Subcutaneous adipose tissue (tissue), 4 donors: ENCODE measurements around the gene CALU. TPM values are rescaled to one million over a fixed set of nuclear protein-coding genes. Genes with fewer than 3 reads are reported as not detected.

Source experiments
- total RNA-seq, 4 donors: library from RNA; depleted of rRNA; stranded (reverse); fragments of >200 nt; gene quantifications; one replicate each; pipeline ENCODE4 v1.1.0, GENCODE V29; 2016
- TF ChIP-seq, protein P1 (sequence below): fragments of 450-650 bp; IDR thresholded peaks from one replicate; pipeline ENCODE4 v1.5.1; 2016; ENCODE audit warnings: low read depth, mild to moderate bottlenecking, control low read depth, antibody characterized with exemption, moderate library complexity

The CALU gene
- total RNA-seq, 4 donors from 2014 or later: 73.7 to 200 (median 143) TPM

- TF ChIP-seq, protein P1, sequence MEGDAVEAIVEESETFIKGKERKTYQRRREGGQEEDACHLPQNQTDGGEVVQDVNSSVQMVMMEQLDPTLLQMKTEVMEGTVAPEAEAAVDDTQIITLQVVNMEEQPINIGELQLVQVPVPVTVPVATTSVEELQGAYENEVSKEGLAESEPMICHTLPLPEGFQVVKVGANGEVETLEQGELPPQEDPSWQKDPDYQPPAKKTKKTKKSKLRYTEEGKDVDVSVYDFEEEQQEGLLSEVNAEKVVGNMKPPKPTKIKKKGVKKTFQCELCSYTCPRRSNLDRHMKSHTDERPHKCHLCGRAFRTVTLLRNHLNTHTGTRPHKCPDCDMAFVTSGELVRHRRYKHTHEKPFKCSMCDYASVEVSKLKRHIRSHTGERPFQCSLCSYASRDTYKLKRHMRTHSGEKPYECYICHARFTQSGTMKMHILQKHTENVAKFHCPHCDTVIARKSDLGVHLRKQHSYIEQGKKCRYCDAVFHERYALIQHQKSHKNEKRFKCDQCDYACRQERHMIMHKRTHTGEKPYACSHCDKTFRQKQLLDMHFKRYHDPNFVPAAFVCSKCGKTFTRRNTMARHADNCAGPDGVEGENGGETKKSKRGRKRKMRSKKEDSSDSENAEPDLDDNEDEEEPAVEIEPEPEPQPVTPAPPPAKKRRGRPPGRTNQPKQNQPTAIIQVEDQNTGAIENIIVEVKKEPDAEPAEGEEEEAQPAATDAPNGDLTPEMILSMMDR: no peak
These were observed 977 bp downstream of the CALU start for GRCh38 chr7:128739990-128740682.

GRCh38 chr7:128740996-128741395, 1.8 kb downstream of the CALU start:
- TF ChIP-seq, protein P1: no peak

DNA sequence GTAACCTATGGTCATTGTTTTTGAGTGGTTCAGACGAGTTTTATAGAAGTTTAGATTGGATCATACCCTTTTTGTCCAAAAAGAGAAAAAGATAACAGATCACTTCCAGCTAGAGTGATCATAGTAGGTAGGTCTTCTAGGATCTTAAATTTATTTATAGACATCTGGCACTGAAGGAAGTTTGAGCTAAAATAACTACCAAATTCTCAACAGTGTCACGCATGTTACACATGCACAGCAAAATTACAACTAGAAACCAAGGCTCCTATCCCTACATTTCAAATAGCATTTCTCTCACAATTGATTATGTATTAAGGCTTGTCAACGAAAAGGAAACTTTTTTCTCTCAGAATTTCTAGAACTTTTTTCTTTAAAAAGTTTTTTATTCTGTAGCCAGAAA, 2.3 kb downstream of the CALU start:
- TF ChIP-seq, protein P1: no peak

DNA sequence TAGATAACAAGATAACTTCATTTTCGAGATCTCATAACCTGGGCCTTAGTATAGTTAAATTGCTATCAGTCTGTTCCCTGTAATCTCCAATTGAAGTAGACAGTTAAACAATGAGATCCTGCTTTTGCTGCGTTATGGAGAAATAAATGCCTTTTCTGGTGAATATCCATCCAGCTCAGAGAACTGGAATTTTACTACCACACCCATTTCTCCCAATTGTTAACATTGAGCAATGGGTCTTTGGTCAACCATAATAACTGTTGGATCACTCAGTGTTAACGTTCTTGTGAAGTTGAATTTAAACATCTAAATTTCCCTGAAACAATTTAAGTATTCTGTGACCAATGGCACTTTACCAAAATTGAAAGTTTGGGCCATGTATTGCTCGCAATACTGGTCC, 3.0 kb downstream of the CALU start:
- TF ChIP-seq, protein P1: no peak

DNA sequence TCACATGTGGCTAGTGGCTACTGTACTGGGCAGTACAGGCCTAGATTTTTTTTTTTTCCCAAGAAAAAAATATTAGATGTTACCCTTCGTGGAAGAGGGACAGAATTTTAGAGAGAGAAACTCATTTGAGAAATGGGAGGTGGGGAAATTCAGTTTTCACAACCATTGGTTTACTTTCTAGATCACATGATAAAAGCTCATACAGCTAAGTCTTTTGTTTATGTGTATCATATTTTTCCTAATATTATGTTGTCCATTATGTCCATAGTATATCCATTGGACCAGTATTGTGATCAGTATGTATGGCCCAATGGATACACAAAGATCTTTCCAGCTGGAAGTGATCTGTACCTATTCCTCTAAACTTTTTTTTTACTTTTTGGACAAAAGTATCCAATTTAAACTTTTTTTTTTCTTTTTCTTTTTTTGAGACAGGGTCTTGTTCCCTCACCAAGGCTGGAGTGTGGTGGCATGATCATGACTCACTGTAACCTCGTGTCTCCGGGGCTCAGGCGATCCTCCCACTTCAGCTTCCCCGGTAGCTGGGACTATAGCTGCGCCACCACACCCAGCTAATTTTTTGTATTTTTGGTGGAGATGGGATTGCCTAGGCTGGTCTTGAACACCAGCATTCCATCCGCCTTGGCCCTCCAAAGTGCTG, 4.1 kb downstream of the CALU start:
- TF ChIP-seq, protein P1: no peak

DNA sequence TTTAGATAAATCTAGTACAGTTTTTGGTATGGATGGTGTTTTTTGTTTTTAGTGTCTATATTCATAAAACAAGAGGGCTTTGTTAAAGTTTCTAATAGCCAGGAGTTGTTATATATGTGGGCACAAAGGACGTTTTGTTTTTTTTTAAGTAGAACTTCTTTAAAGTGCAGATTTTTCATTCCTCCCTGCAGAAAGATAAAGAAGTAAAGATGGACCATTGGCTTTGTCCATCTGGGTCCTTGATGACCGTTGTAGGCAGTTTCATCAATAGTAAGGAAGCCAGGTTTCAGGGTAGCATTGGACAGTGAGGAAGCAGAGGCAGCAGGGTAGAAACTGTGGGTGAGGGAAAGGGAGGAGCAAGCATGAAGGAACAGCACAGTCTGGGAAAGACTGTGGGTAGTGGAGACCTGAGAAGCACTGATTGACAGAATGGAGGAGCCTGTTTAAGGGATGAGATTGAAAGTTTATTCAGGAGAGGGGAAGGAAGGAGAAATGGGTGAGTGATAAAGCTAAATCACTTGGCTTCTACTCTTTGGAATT, 5.3 kb downstream of the CALU start:
- TF ChIP-seq, protein P1: no peak

- TF ChIP-seq, protein P1: no peak
These were observed 6.5 kb downstream of the CALU start for GRCh38 chr7:128745706-128746105.
